Inferior parietal cortex (tissue), 1 donor: ENCODE data around the gene CLCN1.
A peak's percentile ranks its signal among the peaks of the same experiment; 100 is the strongest.
"Not testable (repeated sequence)": the region's sequence is repeated elsewhere in the genome, so short reads cannot be mapped to it uniquely, and the experiment has no call there.

Source experiments
- DNase-seq: peaks from one replicate; pipeline ENCODE4 v3.0.0-alpha.2; 2016; ENCODE audit errors: extremely low spot score

CLCN1 gene

GRCh38 chr7:143315776-143316175, at the start of gene CLCN1:
Gene CLCN1 (plus strand): TSS chr7:143316111. CDS start chr7:143316213, 102 bp downstream.
- no peak for DNase-seq

- no peak for DNase-seq
These were observed 46.7 kb upstream of the CLCN1 start for GRCh38 chr7:143269251-143269650.

GRCh38 chr7:143271240-143271639, 44.7 kb upstream of the CLCN1 start:
- no peak for DNase-seq

- no peak for DNase-seq
These were observed 43.0 kb upstream of the CLCN1 start for GRCh38 chr7:143272871-143273270.

DNA sequence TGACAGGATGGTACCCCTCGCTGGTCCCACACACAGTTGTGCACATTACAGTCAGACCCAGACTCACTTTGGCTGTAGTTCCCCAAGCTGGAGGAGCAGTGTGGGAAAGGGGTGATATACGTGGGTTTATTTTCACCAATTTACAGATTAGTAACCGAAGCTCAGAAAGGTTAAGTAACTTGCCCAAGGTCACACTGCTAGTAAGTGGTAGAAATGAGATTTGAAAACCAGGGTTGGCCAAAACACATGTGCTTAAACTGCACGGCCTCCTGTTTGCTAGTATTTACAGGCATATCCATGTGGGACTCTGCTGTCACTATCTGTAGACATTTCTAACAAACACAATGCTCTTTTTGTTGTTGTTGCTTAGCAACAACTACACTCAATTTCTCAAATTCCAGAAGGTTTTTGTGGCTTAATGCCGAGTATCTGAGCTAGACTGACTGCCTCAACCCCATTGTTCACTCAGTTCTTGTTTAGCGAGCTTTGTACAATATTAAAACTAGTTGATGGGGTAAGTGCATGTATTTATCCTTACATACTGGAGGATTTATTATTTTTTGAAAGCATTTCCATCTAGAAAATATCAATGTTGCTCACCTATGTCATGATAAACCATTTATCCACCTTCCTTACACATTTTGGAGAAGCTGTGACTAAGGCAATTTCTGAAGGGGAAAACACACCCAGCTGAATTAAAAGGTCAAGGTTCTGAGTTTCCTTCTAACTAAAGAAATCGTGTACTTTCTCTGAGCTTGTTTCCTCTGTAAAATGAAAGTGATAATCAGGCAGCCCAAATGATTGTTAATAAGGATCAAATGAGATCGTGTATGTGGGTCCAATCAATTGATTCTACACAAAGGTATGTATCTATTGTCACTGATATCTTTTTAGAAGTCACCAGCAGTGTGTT, 36.5 kb upstream of the CLCN1 start:
- DNase-seq: peak; percentile 90

DNA sequence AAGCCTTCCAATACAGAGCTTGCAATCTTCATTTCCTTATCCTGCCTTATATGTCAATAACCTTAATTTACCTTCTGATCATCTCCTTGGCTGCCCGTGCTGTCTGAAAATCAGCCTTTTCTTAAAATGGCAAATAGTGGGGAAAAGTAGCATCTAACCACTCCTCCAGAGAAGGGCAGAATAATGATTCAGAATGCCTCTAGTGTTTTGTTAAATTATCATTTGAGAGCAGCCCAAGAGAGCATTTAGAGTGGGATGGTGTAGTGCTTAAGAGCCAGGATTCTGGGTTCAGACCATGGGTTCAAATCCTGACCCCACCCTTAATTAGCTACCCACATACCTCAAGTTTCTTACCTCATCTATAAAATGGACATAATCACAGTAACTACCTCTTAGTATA, 35.8 kb upstream of the CLCN1 start:
- DNase-seq: no peak

DNA sequence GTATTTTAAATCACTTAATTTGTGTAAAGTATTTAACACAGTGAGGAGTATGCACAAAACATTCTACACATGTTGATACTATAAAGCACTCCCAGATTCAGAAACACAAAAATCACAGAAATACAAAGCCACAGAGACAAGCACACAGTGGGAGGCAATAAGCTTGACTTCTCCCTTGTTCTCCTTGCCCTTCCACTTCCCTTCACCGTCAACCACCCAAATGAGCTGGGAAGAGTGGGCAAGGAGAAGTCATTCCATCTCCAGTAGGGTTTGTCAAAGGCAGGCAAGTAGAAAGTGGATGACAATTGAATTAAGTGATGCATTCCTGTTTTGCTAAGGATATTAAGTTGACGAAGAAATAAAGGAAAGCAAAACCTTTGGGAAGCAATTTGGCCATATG, 35.3 kb upstream of the CLCN1 start:
- no peak for DNase-seq

- no peak for DNase-seq
These were observed 34.4 kb upstream of the CLCN1 start for GRCh38 chr7:143281529-143281928.

GRCh38 chr7:143282124-143282523, 33.8 kb upstream of the CLCN1 start:
- DNase-seq: no peak

- DNase-seq: no peak
These were observed 32.5 kb upstream of the CLCN1 start for GRCh38 chr7:143283381-143283780.

GRCh38 chr7:143284591-143285469, 31.1 kb upstream of the CLCN1 start, which contains the start of gene TMEM139:
Gene TMEM139 (plus strand): TSS chr7:143284958. CDS start chr7:143285958, 1,000 bp downstream.
- no peak for DNase-seq

- DNase-seq: no peak
These were observed 30.5 kb upstream of the CLCN1 start for GRCh38 chr7:143285470-143285778.

GRCh38 chr7:143285806-143286521, 29.9 kb upstream of the CLCN1 start:
- peak; percentile 78 for DNase-seq

GRCh38 chr7:143286522-143286890, 29.4 kb upstream of the CLCN1 start:
- DNase-seq: no peak

DNA sequence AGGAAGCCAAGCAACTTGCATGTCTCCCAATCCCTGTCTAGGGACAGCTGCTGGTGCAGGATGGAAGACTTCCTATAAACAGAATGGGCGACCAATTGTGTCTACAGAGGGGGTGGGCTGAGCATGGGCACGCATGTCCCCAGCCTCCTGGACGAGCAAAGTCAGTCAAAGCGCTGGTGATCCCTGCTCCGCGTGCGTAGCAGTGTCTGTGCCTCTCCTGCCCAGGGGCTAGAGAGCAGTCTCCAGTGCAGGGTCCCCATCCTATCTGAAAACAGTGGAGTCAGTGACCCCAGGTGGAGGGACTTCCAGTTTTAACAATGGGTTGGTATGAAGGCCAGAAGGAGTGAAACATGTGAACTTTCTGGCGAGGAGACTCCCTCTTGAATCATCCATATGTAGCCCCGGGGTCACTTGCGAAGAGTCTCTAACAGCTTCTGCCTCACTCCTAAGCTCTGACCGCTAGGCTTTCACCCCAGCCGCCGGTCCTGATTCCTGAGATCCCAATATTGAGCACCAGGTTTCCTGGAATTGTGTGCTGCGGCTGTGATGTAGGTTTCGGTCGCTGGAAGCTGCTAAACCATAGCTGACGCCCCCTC, 28.5 kb upstream of the CLCN1 start:
- DNase-seq: no peak

DNA sequence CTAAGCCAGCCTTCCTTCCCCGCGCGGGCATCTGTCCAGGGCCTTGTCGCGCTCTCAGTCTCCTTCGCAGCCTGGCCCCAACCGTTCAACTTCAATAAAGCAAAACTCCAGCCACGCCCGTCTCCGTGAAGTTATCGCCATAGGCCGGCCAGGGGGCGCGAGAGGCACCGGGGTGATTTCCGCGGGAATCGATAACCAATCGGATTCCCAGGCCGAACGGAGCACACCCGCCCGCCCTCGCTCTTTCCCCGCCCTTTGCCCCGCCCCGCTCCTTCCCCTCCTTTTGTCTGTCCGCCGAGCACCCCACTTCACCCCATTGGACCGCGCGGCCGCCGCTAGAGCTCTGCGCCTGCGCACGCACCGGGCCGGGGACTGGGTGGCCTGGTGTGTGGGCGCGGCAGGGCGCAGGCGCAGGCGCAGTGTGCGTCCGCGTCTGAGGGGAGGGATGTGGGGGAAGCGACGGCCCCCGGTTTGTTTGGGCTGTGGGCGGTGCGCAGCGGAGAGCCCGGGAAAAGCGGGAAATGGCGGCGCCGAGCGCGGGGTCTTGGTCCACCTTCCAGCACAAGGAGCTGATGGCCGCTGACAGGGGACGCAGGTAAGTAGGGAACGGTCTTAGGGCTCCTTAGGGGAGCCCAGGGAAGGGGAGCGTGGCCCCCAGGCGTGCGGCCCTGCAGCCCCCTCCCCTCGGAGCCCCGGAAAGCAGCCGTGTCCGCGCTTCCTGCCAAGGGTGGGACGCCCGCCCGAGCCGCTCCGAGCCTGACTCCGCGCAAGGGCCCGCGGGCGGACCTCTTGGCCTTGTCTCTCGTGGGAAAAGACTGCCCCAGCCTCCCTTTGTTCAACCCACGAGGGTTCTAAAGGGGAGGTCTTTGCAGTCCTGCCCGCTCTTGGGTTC, 27.7 kb upstream of the CLCN1 start, which contains the start of gene CASP2:
Gene CASP2 (plus strand): TSS at position 417 of the 892 bp plus-strand sequence. CDS start 105 bp downstream, at position 522.
- peak; percentile 95 for DNase-seq

GRCh38 chr7:143288836-143289235, 27.1 kb upstream of the CLCN1 start:
- no peak for DNase-seq

- DNase-seq: no peak
These were observed 26.5 kb upstream of the CLCN1 start for GRCh38 chr7:143289421-143289820.

GRCh38 chr7:143289888-143290287, 26.0 kb upstream of the CLCN1 start:
- DNase-seq: not testable (repeated sequence)

GRCh38 chr7:143290293-143290692, 25.6 kb upstream of the CLCN1 start:
- no peak for DNase-seq
